HG03457 (cell line): ENCODE results near the gene TRIM3.

ENCODE experiments used
- ATAC-seq: cut with Tn5 transposase; IDR thresholded peaks from one replicate; pipeline ENCODE4 v1.9.1; 2021; ENCODE audit warnings: moderate number of reproducible peaks; ENCODE audit not compliant: unreplicated experiment

TRIM3 gene

DNA sequence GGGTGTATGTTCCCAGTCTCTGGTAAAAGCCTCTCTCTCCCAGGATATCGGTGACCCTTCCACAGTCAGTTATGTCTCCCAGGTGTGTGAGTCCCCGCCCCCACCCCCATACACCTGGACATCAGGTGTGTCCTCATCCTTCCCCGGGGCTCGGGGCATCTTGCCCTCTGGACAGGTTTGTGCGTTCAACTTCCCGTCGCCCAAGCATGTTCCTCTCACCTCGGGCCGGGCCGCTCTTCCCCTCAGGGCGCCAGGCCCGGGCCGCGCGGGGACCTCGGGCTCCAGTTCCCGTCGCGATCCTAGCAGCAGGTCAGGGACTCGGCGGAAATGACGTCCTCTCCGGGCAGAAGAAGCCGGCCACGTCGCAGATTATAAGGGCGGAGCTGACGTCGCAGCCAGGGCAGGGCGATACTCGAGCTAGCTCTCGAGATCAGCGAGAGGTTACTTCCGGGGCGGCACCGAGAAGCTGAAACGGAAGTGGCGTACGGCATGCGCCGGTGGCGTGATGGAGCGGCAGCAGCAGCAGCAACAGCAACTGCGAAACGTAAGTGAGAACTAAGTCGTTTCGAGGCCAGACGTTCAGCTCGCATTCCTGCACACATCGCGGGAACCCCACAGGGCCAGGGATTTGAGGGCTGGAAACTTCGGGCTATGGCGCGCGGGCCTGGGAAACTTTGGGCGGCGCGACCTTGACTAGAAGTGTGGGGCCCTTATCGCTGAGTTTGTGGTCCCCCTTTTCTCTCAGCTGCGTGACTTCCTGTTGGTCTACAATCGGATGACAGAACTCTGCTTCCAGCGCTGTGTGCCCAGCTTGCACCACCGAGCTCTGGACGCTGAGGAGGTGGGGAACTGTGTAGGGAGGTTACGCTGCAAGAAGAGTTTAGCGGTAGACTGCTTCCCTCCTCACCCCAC, 7.5 kb upstream of the TRIM3 start, which contains the start of the genes ARFIP2 and TIMM10B:
ARFIP2 (minus strand) TSS at position 320 of the 912 bp plus-strand sequence. CDS start 910 bp downstream, outside the sequence.
TIMM10B (plus strand) TSS at position 490 of the 912 bp plus-strand sequence; CDS start at position 506, 16 bp downstream.
- peak; percentile 98 for ATAC-seq

DNA sequence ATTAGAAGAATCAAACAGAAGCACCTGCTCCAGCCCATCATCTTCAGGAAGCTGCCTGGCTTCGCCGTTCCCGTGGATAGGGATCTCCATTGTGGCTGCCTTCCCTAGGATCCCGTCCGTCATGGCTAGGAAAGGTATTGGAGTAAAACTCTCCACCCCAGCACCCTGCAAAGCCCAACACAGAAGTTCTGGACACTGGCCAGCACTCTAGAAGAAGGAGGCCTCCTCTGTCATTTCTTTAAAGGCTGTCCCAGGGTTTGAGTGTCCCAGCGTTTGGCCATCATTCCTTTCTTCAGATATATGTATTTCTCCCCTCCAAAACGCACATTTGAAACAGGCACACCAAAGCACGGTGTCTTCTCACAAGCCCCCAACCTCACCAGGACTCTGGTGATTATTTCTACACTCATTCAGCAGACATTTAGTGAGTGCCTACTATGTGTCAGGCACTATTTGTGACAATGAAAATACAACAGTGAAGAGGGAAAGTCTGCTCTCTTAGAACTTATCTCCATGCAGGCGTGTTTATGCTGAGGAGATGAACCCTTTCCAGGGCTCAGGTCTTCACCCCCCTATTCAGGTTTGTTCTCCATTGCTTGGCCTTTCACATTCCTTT, 6.7 kb upstream of the TRIM3 start:
- ATAC-seq, result no peak

DNA sequence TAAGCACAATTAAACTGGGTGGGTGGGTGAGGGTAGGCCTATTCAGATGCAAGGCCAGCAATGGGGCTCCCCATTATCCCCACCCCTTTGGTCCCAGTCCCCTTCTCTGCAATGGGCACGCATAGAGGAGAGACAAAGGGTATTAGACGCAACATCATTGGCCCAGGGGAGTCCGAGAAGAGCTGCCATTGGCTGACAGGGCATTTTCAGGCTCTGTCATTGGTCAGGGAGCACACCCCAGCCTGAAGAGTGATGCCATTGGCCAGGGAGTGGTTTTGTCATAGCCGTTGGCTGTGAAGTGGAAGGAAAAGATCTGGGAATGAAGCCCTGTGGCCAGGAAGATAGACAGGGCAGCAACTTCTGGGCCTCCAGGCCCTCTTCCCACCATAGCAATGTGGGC, 2.8 kb upstream of the TRIM3 start:
- ATAC-seq, result no peak

DNA sequence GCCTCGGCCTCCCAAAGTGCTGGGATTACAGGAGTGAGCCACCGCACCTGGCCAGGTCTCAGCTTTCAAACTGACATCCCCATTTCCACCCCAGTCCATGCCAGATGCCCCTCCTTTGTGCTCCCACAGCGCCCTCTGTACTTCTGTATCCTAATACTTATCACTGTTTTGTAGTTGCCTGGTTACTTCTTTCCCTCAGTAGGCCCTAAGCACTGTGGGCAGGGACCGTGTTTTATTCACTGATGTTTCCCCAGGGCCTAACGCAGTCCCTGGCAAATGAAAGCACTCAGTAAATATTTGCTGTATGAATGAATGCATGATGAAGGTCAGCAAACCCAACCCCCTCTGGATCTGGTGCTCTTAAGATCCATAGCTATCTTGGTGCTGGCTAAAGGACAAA, 2.2 kb upstream of the TRIM3 start:
- ATAC-seq, result no peak

DNA sequence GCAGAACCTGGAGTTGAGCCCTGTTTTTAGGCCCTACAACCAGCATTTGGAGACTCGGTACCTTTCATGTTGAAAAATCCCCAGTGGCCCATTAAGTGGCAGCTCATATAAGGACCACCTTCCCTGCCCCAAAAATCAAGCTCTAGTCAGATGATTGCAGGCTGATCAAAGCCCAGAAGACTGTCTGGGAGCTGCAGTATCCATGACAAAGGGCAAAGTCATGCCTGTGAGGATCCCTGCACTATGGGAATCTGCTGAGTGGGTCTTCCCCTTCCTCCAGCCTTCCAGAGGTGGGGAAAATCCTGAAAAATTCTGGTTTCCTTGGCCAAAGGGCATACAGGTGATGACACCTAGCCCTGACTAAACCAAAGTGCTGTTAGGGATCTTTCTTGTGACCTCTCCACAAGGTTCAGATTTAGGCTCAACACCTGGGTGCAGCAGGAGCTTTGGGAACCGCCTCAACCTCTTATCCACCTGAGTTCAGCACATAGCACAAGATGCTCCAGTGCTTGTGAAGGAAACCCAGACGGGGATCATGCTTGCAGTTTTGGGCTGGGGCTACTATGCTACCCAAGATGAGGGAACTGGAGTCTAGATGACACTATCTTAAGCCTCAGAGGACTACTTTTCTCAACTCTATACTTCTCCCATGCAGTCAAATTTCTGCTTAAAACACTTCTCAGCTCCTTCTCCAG, 1.2 kb upstream of the TRIM3 start:
- no peak for ATAC-seq

DNA sequence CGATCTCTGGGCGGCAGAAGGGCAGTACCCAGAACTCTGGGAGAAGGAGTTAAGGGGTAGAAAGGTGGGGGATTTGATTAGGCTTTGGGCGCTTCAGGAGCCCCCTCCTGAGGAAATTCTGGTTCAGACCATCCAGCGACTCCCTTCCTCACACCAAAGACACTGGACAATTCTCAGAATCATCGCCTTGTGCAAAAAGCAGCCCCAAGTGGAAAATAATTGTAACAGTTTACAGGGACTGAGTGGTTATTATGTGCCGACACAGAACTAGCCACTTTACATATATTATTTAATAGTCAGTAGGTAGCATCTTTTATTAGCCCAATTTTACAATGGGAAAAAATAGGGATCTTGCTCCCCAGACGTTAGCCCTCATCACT, 662 bp upstream of the TRIM3 start:
- no peak for ATAC-seq

DNA sequence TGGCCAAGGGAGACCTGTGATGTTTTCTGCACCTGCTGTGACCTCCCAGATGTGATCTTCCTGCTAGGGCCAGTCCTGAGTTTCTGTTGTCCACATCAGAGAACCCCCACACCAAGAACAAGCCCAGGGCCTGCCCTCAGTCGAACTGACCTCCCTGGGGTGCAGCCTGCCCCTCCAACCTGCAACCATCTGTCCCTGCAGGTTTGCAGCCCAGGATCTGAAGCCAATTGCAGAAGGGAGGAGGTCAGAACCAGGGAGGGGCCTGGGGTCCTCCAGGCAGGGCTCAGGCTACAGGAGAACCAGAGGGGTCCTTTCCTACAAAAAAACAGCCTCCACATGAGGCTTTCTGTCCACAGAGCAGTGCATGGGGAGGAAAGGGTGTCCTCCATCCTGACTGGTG, 807 bp downstream of the TRIM3 start:
- no peak for ATAC-seq

DNA sequence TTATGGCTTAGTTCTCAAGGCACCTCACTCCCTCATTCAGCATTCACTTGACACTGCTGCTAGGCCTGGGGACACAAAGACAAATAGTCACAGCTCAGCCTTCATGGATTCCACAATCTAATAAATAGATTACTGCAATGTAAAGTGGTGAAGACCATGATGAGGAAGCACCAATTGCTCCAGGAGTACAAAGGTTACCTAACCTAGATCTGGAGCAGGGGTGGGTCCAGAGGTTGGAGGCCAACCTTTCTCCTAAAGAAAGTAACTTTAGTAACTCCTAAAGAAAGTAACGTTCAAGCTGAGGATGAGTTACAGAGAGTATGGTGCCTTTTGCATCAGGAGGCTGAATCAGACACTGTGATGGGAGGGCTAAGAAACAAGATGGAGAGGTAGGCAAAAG, 4.1 kb downstream of the TRIM3 start:
- ATAC-seq, result no peak

DNA sequence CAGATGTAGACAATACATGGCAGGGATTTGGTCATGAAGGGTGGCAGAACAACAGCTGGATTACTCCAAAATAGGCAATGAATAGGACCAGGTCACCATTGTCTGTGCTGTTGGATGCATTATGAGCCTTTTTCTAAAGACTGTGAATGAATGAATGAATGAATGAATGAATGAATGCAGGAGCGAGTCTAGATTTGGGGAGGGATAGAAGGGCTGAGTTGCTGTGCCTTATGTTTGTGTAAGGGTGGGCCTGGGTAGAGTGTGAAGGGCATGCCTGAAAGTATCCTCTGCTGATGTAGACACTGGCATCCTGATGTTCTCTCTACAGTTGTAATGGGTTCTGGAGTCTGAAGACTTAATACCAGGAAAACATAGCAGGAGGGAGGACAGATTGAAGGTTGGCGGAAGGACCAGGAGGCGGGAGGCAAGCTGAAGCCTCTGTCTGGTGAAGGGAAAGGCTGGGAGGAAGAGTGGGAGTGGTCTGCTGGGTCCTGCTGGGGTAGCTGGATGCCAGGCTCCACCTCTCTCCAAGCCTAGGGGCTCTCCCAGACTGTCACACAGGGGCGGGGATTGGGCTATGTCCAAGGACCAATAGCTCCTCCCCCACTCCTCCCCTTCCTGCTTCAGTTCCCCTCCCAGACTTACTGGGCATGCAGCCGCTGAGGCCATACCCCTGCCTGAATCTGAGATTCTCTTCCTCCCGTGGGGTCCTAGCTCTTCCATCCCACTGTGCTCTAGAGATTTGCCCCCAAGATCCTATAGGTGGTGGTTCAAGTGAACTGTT, 4.8 kb downstream of the TRIM3 start:
- ATAC-seq, result peak; percentile 49

DNA sequence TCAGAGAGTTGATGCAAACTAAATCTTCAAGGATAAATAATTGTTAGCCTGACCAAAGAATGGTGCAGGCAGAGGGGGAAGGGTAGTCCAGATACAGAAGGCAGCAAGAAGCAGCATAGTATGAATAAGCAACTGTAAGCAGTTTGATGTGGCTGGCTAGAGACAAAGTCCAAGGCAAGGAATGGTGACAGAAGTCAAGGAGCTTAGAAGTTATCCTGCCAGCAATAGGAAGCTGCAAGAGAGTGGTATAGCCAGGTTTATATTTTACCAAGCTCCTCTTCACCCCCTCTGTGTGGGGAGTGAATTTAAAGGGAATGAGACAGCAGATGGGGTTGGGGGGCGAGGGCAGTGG, 14.7 kb downstream of the TRIM3 start:
- ATAC-seq, result no peak

DNA sequence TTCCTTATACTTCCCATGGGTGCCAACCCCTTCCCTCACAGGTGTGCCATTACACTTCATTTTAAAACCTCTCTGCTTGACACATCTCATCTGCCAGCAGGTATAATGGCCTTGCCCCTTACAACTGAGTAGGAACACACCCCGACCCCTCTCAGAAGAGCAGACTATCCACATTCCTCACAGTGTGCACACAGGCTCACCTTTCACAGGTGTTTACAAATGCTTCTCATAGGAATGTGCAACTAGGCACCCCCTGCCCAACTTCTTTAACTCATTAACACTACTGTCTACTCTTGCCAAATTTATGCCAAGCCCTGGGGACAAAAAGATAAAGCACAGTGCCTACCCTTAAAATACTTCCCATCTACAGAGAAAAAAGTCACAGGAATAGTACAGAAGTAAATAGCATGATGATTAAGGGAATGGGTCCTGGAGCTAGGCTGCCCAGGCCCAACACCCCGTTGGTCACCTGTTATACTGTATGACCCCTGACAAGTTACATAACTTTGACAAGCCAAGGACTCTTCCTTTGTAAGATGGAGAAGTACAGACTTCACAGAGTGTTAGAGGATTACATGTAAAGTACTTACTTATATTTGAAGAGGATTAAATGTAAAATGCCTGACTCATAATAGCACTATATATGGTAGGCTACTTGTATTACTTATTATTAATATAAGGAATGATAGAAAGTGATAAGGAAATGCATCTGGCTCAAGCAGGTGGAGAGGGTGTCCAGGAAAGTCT, 15.2 kb downstream of the TRIM3 start:
- no peak for ATAC-seq

DNA sequence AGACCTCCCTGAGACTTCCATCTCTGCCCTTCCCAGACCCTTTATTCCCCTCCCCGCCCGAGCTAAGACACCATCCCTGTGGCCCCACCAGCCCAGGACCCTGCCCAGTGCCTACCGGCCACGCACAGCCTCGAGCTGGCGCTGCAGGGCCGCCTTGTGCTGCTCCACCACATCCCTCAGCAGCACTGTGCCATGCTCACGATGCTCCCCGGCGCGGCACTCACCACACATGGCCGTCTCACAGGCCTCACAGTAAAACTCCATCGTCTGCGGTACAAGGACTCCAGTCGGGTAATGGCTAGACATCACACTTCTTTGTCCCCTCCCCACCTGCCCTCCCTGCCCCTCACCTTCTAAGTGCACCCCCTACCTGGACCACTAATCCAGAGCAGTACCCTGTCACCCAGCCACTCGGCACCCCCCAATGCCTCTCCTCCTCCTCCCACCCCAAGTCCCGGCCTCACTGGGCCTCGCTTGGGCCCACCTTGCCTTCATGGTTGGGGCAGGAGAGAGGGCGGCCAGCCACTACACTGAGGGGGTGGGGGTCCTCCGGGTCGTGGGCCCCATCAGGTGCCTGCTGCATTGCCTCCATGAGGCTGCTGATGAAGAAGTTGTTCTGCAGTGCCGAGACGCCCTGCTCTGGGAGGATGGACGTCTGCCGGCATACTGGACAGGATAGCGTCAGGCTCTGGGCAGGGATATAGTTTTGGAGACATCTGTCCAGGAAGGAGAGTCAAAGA, 16.0 kb downstream of the TRIM3 start:
- ATAC-seq, result no peak

DNA sequence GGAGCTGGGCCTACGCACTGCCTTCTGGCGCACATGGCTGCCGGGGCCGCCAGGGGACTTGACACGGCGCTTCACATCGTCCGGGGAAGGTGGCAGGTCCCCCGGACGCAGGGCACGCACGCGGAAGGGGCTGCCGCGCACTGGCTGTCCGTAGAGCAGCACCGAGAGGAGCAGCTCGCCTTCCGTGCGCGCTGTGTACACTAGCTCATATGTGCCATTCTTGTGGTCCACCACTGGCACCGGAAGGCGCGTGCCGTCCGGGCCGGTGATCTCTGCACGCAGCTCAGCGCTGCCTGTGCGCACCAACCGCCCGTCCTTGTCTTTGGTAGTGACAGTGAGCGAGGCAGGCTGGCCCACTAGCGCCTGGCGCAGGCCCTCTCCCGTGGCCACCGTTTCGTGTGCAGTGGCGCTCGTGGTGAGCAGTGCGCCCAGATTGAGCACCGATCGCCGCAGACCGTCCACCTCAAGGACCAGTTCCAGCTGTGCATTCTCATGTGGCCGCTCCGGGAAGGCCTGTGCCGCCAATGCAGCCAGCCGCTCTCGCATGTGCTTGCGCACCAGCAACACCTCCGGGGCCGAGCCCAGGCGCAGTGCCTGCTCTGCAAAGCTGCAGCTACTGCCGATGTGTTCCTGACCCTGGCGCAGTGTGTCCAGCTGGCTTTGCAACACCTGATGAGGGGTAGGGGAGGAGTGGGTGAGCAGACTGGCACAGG, 17.2 kb downstream of the TRIM3 start:
- no peak for ATAC-seq

DNA sequence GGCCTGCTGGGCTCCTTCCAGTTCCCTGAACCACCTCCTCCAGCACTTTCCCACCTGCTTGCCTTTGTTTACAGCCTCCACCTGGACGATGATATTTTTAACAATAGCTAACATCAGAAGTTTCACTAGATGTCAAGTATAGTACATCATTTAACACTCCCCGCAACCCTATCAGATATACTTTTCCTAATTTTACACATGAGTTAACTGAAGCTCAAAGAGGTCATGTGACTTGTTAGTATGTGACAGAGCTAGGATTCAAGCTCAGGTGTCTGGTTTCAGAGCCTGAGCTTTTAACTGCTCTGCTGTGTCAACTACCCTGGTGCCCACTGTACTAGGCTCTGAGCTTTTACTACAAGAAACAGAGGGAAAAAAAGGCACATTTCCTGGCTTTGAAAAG, 18.7 kb downstream of the TRIM3 start:
- no peak for ATAC-seq

DNA sequence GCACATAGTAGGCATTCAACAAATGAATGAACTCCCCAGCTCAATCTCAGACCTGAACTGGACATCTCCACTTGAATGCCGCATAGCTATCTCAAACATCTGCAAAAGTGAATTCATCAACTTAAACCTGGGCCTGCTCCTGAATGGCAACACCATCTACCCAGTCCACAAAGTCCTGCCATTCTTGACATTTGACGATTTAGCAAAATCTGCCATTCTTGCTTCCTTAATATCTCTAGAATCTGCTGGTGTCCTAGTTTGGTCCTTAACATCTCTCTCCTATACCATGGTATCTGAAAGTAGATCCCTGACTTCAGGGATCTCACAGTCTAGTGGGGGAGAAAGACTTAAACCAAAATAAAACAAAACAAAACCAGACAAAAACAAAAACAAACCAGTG, 20.6 kb downstream of the TRIM3 start:
- ATAC-seq, result no peak

DNA sequence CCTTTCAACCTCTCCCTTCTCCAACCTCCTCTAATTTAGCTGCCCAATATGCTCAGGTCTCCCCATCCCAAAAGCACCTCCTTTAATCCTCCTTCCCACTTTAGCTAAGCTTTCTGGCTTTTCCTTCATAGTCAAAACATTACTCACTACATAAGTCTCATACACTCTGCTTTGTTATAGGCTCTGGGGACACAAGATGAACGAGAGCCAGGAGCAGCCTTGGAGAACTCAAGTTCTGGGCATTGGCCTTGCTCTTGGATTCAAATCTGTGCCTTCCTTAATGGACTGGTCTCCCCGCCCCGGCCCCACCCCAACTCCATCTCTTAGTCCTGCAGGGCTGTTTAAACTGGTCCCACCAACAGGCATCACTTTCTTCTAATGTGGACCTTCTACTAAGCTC, 21.5 kb downstream of the TRIM3 start:
- ATAC-seq, result no peak

DNA sequence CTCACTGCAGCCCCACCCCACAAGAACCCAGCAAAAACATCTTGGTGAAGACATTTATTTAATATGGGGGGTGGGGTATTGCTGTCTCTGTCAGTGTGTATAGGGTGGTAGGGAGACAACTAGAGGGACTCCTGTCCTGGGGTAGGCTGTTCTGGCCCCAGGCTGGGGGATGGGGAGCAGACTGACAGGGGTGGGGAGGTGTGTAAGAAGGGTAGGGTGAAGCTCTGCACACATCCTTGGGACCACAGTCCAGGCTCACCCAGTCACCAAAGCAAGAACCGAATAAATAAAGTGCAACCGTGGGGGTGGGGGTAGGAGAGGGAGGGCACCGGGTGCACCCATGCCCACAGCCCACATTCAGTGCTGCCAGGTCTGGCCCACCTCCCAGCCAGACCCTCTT, 25.2 kb downstream of the TRIM3 start:
- ATAC-seq, result no peak

DNA sequence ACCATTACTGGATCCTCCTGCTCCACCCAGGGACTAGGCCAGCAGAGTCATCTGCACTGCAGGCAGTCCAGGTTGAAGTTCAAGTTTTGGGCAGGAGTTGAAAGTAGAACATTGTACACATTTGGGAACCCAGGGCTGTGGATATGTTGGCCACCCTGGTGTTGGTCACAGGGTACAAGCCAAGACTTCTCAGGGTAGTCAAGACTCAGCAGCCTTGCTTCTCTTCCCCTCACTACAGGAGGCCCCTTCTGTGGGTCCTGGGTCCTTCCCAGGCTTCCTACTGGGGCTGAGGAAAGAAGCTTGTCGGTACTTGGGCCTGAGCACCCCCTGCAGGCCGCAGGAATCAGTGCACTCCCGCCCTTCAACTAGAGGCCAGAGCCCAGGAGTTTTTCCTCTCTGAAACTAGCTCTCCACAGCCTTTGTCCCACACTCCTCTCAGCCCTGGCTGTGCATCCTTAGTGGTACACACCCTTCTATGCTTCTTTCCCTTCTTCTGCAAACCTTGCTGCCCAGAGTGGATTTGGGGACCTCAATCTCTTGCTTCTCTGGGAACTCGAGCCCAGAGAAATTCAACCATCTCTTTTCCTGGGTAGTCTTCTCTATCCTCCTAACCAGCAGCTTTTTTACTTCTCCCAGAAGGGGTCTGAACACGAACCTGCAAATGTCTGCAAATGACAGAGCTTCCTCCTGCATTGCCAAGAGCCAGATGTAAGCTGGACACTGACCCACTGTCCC, 30.3 kb downstream of the TRIM3 start:
- no peak for ATAC-seq
